ENCODE measurements around the gene DGUOK. TPM values are rescaled to one million over a fixed set of nuclear protein-coding genes. Genes with fewer than 3 reads are reported as not detected.

The DGUOK gene
- total RNA-seq, 2 donors from 2014 or later, result 61.1 to 85.2 TPM

- DNase-seq, result no peak
- Mint-ChIP-seq H3K27ac (no peak overlapping the region), H3K9me3 (no peaks in the 10 kb centered on the region), H3K27me3 (ENCODE audit: insufficient read depth) (no peaks in the 10 kb centered on the region), H3K4me1 (peaks cover 45% of the 10 kb centered on the region), H3K4me3 (no peak overlapping the region), H3K36me3 (ENCODE audit: low read depth) (peaks cover 46% of the 10 kb centered on the region)
- Histone ChIP-seq H3K27me3 (ENCODE audit: control insufficient read depth, insufficient read depth, low read length, poor library complexity, severe bottlenecking) (no peaks in the 10 kb centered on the region), H3K4me1 (ENCODE audit: control insufficient read depth, insufficient read depth, low read length) (peaks cover 15% of the 10 kb centered on the region), H3K27ac (ENCODE audit: low read depth, low read length) (no peak overlapping the region), H3K36me3 (ENCODE audit: control insufficient read depth, insufficient read depth, low read length) (peaks cover 31% of the 10 kb centered on the region), H3K4me3 (ENCODE audit: low read length) (no peak overlapping the region), H3K9ac (ENCODE audit: extremely low read depth, low read length, poor library complexity, severe bottlenecking) (no peak overlapping the region), H3K9me3 (ENCODE audit: control insufficient read depth, low read length) (no peaks in the 10 kb centered on the region)
- TF ChIP-seq CTCF (conservative IDR thresholded peaks at IDR 0.05), result no peak
- 90 to 94% methylated on average over 2 of the region's 2 CpGs for WGBS, 2 experiments (ENCODE audit: insufficient coverage in 1 of 2, insufficient read length in 1 of 2)
Measured at GRCh38 chr2:73989972-73990371, 63.3 kb downstream of the DGUOK start.

- Histone ChIP-seq H3K4me1 (ENCODE audit: control insufficient read depth, insufficient read depth, low read length) (peaks cover 15% of the 10 kb centered on the region), H3K27ac (ENCODE audit: low read depth, low read length) (no peak overlapping the region), H3K9me3 (ENCODE audit: control insufficient read depth, low read length) (no peaks in the 10 kb centered on the region), H3K36me3 (ENCODE audit: control insufficient read depth, insufficient read depth, low read length) (peaks cover 36% of the 10 kb centered on the region), H3K27me3 (ENCODE audit: control insufficient read depth, insufficient read depth, low read length, poor library complexity, severe bottlenecking) (no peaks in the 10 kb centered on the region), H3K9ac (ENCODE audit: extremely low read depth, low read length, poor library complexity, severe bottlenecking) (no peak overlapping the region), H3K4me3 (ENCODE audit: low read length) (no peak overlapping the region)
- no peak overlapping the region for H3K27ac Mint-ChIP-seq
- peaks cover 46% of the 10 kb centered on the region for H3K36me3 Mint-ChIP-seq (ENCODE audit: low read depth)
- TF ChIP-seq CTCF (conservative IDR thresholded peaks at IDR 0.05), result no peak
- DNase-seq, result no peak
- no peaks in the 10 kb centered on the region for H3K9me3 Mint-ChIP-seq
- peaks cover 45% of the 10 kb centered on the region for H3K4me1 Mint-ChIP-seq
- 100% methylated on average over 1 of the region's 1 CpG for WGBS, 2 experiments (ENCODE audit: insufficient coverage in 1 of 2, insufficient read length in 1 of 2)
- no peak overlapping the region for H3K4me3 Mint-ChIP-seq
- no peaks in the 10 kb centered on the region for H3K27me3 Mint-ChIP-seq (ENCODE audit: insufficient read depth)
Measured at GRCh38 chr2:73990531-73990930, 63.9 kb downstream of the DGUOK start.

GRCh38 chr2:73992036-73992435 lies 65.4 kb downstream of the DGUOK start:
- Mint-ChIP-seq H3K36me3 (ENCODE audit: low read depth) (peaks cover 38% of the 10 kb centered on the region), H3K4me3 (no peak overlapping the region), H3K4me1 (peaks cover 31% of the 10 kb centered on the region), H3K9me3 (no peaks in the 10 kb centered on the region), H3K27ac (no peak overlapping the region), H3K27me3 (ENCODE audit: insufficient read depth) (no peaks in the 10 kb centered on the region)
- 94% methylated on average over 4 of the region's 4 CpGs; no CpG with 5 or more reads in 1 of the 2 experiments for WGBS, 2 experiments (ENCODE audit: insufficient coverage in 1 of 2, insufficient read length in 1 of 2)
- no peak overlapping the region for H3K9ac ChIP-seq (ENCODE audit: extremely low read depth, low read length, poor library complexity, severe bottlenecking)
- no peak for TF ChIP-seq CTCF (conservative IDR thresholded peaks at IDR 0.05)
- no peaks in the 10 kb centered on the region for H3K9me3 ChIP-seq (ENCODE audit: control insufficient read depth, low read length)
- no peak for DNase-seq
- no peaks in the 10 kb centered on the region for H3K27me3 ChIP-seq (ENCODE audit: control insufficient read depth, insufficient read depth, low read length, poor library complexity, severe bottlenecking)
- no peak overlapping the region for H3K4me3 ChIP-seq (ENCODE audit: low read length)
- peaks cover 7% of the 10 kb centered on the region for H3K4me1 ChIP-seq (ENCODE audit: control insufficient read depth, insufficient read depth, low read length)
- H3K27ac ChIP-seq (ENCODE audit: low read depth, low read length), result no peak overlapping the region
- H3K36me3 ChIP-seq (ENCODE audit: control insufficient read depth, insufficient read depth, low read length), result peaks cover 30% of the 10 kb centered on the region

Measured in endodermal cell (in vitro differentiated cells).